IPS-20b (cell line): ENCODE data around the gene KMT2C.

Source experiments
- H3K27ac ChIP-seq: one replicate; pipeline ENCODE4 v1.5.1; 2013; ENCODE audit warnings: low read length
- H3K27me3 ChIP-seq: 2 replicates; pipeline ENCODE4 v1.6.1; 2013; ENCODE audit warnings: mild to moderate bottlenecking, low read length, inconsistent platforms; ENCODE audit not compliant: insufficient read depth
- H3K36me3 ChIP-seq: 2 replicates; pipeline ENCODE4 v1.6.1; 2013; ENCODE audit warnings: low read depth, mild to moderate bottlenecking, inconsistent platforms, low read length, moderate library complexity; ENCODE audit not compliant: insufficient read depth
- H3K4me1 ChIP-seq: 2 replicates; pipeline ENCODE4 v1.6.1; 2013; ENCODE audit warnings: mild to moderate bottlenecking, control low read depth, inconsistent platforms, low read length, moderate library complexity; ENCODE audit not compliant: insufficient read depth
- H3K4me3 ChIP-seq: 2 replicates; pipeline ENCODE4 v1.5.1; 2013; ENCODE audit warnings: mild to moderate bottlenecking, low read length, inconsistent platforms
- H3K9ac ChIP-seq: 2 replicates; pipeline ENCODE4 v1.6.1; 2013; ENCODE audit warnings: low read depth, mild to moderate bottlenecking, inconsistent platforms, low read length, moderate library complexity
- H3K9me3 ChIP-seq: 2 replicates; pipeline ENCODE4 v1.6.1; 2013; ENCODE audit warnings: mild to moderate bottlenecking, low read depth, low read length, inconsistent platforms; ENCODE audit not compliant: insufficient read depth

Gene KMT2C

GRCh38 chr7:152142976-152143595, 292.7 kb downstream of the KMT2C start:
- Histone ChIP-seq H3K4me1 (no peaks in the 10 kb centered on the region), H3K36me3 (peaks cover 92% of the 10 kb centered on the region), H3K27ac (no peak overlapping the region), H3K27me3 (no peaks in the 10 kb centered on the region), H3K9me3 (no peaks in the 10 kb centered on the region), H3K4me3 (no peak overlapping the region), H3K9ac (no peak overlapping the region)

GRCh38 chr7:152140560-152140959, 295.2 kb downstream of the KMT2C start:
- Histone ChIP-seq H3K9ac (no peak overlapping the region), H3K4me3 (no peak overlapping the region), H3K9me3 (no peaks in the 10 kb centered on the region), H3K36me3 (peaks cover 77% of the 10 kb centered on the region), H3K27ac (no peak overlapping the region), H3K4me1 (no peaks in the 10 kb centered on the region; the same call in 1 of the 2 replicates), H3K27me3 (no peaks in the 10 kb centered on the region)

- no peak overlapping the region for H3K4me3 ChIP-seq
- no peak overlapping the region for H3K27ac ChIP-seq
- no peaks in the 10 kb centered on the region for H3K9me3 ChIP-seq
- H3K27me3 ChIP-seq, result no peaks in the 10 kb centered on the region
- H3K4me1 ChIP-seq, result no peaks in the 10 kb centered on the region; the same call in 1 of the 2 replicates
- peaks cover 72% of the 10 kb centered on the region for H3K36me3 ChIP-seq
- no peak overlapping the region for H3K9ac ChIP-seq
Measured at GRCh38 chr7:152140067-152140466, 295.7 kb downstream of the KMT2C start.

GRCh38 chr7:152137476-152138025, 298.3 kb downstream of the KMT2C start:
- Histone ChIP-seq H3K4me3 (no peak overlapping the region), H3K9me3 (no peaks in the 10 kb centered on the region), H3K9ac (no peak overlapping the region), H3K27me3 (no peaks in the 10 kb centered on the region), H3K36me3 (peaks cover 52% of the 10 kb centered on the region), H3K4me1 (no peaks in the 10 kb centered on the region; the same call in 1 of the 2 replicates), H3K27ac (no peak overlapping the region)

- no peaks in the 10 kb centered on the region; the same call in 1 of the 2 replicates for H3K4me1 ChIP-seq
- no peak overlapping the region for H3K27ac ChIP-seq
- no peaks in the 10 kb centered on the region for H3K9me3 ChIP-seq
- no peaks in the 10 kb centered on the region for H3K27me3 ChIP-seq
- no peak overlapping the region for H3K9ac ChIP-seq
- peaks cover 49% of the 10 kb centered on the region for H3K36me3 ChIP-seq
- H3K4me3 ChIP-seq, result no peak overlapping the region
Measured at GRCh38 chr7:152136686-152137085, 299.1 kb downstream of the KMT2C start.

GRCh38 chr7:152133804-152134203, 302.0 kb downstream of the KMT2C start:
- Histone ChIP-seq H3K9ac (no peak overlapping the region), H3K27me3 (no peaks in the 10 kb centered on the region), H3K4me3 (no peak overlapping the region), H3K9me3 (no peaks in the 10 kb centered on the region), H3K4me1 (no peaks in the 10 kb centered on the region; the same call in 1 of the 2 replicates), H3K27ac (no peak overlapping the region), H3K36me3 (peaks cover 28% of the 10 kb centered on the region)

GRCh38 chr7:152132812-152133211, 303.0 kb downstream of the KMT2C start:
- no peaks in the 10 kb centered on the region; the same call in 1 of the 2 replicates for H3K4me1 ChIP-seq
- peaks cover 18% of the 10 kb centered on the region for H3K36me3 ChIP-seq
- H3K27ac ChIP-seq, result no peak overlapping the region
- H3K9me3 ChIP-seq, result no peaks in the 10 kb centered on the region
- no peak overlapping the region for H3K9ac ChIP-seq
- no peak overlapping the region for H3K4me3 ChIP-seq
- no peaks in the 10 kb centered on the region for H3K27me3 ChIP-seq

GRCh38 chr7:152131981-152132494, 303.8 kb downstream of the KMT2C start:
- no peak overlapping the region for H3K27ac ChIP-seq
- no peak overlapping the region for H3K4me3 ChIP-seq
- H3K9me3 ChIP-seq, result no peaks in the 10 kb centered on the region; the same call in 1 of the 2 replicates
- H3K9ac ChIP-seq, result no peak overlapping the region
- peaks cover 20% of the 10 kb centered on the region; the same call in 1 of the 2 replicates for H3K36me3 ChIP-seq
- no peaks in the 10 kb centered on the region; the same call in 1 of the 2 replicates for H3K4me1 ChIP-seq
- no peaks in the 10 kb centered on the region for H3K27me3 ChIP-seq

- Histone ChIP-seq H3K27me3 (no peaks in the 10 kb centered on the region), H3K36me3 (peaks cover 25% of the 10 kb centered on the region; the same call in 1 of the 2 replicates), H3K27ac (no peak overlapping the region), H3K9ac (no peak overlapping the region), H3K4me3 (no peak overlapping the region), H3K4me1 (no peaks in the 10 kb centered on the region), H3K9me3 (no peaks in the 10 kb centered on the region; the same call in 1 of the 2 replicates)
Measured at GRCh38 chr7:152130658-152131590, 304.9 kb downstream of the KMT2C start.

- peaks cover 31% of the 10 kb centered on the region for H3K36me3 ChIP-seq
Measured at GRCh38 chr7:152129682-152130081, 306.1 kb downstream of the KMT2C start.

GRCh38 chr7:152128741-152129461, 306.9 kb downstream of the KMT2C start:
- H3K27me3 ChIP-seq, result no peaks in the 10 kb centered on the region
- H3K27ac ChIP-seq, result no peak overlapping the region
- H3K4me1 ChIP-seq, result no peaks in the 10 kb centered on the region
- H3K4me3 ChIP-seq, result no peak overlapping the region
- H3K9ac ChIP-seq, result no peak overlapping the region
- peaks cover 39% of the 10 kb centered on the region for H3K36me3 ChIP-seq
- H3K9me3 ChIP-seq, result no peaks in the 10 kb centered on the region; the same call in 1 of the 2 replicates

More at GRCh38 chr7:152129682-152130081, 306.1 kb downstream of the KMT2C start:
- no peak overlapping the region for H3K4me3 ChIP-seq
- no peaks in the 10 kb centered on the region for H3K27me3 ChIP-seq
- H3K4me1 ChIP-seq, result no peaks in the 10 kb centered on the region
- no peak overlapping the region for H3K27ac ChIP-seq
- H3K9ac ChIP-seq, result no peak overlapping the region
- H3K9me3 ChIP-seq, result no peaks in the 10 kb centered on the region; the same call in 1 of the 2 replicates
